Fibroblast of villous mesenchyme (primary cell): ENCODE measurements around the gene VAMP5. TPM values are rescaled to one million over a fixed set of nuclear protein-coding genes. Genes with fewer than 3 reads are reported as not detected.

Source experiments
- DNase-seq: peaks from one replicate; pipeline ENCODE4 v3.0.0-alpha.2; 2010; ENCODE audit warnings: low read depth
- H3K4me3 ChIP-seq: 2 replicates; pipeline ENCODE4 v1.5.1; 2011; ENCODE audit warnings: low read depth, mild to moderate bottlenecking, low read length
- CTCF ChIP-seq: IDR thresholded peaks from 2 replicates; pipeline ENCODE4 v1.5.1; 2012; ENCODE audit warnings: low read depth, mild to moderate bottlenecking, low read length; ENCODE audit not compliant: insufficient read depth
- total RNA-seq: library from RNA; depleted of rRNA; stranded (reverse); fragments of >200 nt; gene quantifications from 2 replicates; pipeline ENCODE4 v1.2.3, GENCODE V29; 2012

The VAMP5 gene
- total RNA-seq, 1 donor: 18.1 TPM

- no peak for TF ChIP-seq CTCF
- H3K4me3 ChIP-seq: no peak overlapping the region
- no peak for DNase-seq
Observed at GRCh38 chr2:85598594-85599340, 14.5 kb downstream of the VAMP5 start.

GRCh38 chr2:85599468-85600234 lies 15.4 kb downstream of the VAMP5 start:
- no peak for TF ChIP-seq CTCF
- no peak overlapping the region for H3K4me3 ChIP-seq
- no peak for DNase-seq

- no peak for DNase-seq
- no peak for TF ChIP-seq CTCF
- H3K4me3 ChIP-seq: no peak overlapping the region
Observed at GRCh38 chr2:85600235-85600575, 16.0 kb downstream of the VAMP5 start.

GRCh38 chr2:85600951-85601770 lies 16.9 kb downstream of the VAMP5 start:
- peak overlapping the region; percentile 97 for H3K4me3 ChIP-seq
- no peak for DNase-seq
- TF ChIP-seq CTCF: no peak

GRCh38 chr2:85601771-85602475 lies 17.7 kb downstream of the VAMP5 start:
- DNase-seq: peak; percentile 64
- no peak for TF ChIP-seq CTCF
- peak overlapping the region; percentile 97 for H3K4me3 ChIP-seq
